NCI-H460 (cell line): ENCODE measurements around the gene ZFHX2. TPM values are rescaled to one million over a fixed set of nuclear protein-coding genes. Genes with fewer than 3 reads are reported as not detected.

Experiments used
- DNase-seq: peaks from one replicate; pipeline ENCODE4 v3.0.0-alpha.2; 2016; ENCODE audit warnings: low read depth; ENCODE audit errors: extremely low read depth
- total RNA-seq: library from RNA; depleted of rRNA; stranded (reverse); fragments of >200 nt; shearing (Covaris generic); gene quantifications from 2 replicates; pipeline ENCODE4 v1.2.3, GENCODE V29; 2014

Gene ZFHX2
- total RNA-seq, 1 experiment from 2014 or later: 0.15 TPM

DNA sequence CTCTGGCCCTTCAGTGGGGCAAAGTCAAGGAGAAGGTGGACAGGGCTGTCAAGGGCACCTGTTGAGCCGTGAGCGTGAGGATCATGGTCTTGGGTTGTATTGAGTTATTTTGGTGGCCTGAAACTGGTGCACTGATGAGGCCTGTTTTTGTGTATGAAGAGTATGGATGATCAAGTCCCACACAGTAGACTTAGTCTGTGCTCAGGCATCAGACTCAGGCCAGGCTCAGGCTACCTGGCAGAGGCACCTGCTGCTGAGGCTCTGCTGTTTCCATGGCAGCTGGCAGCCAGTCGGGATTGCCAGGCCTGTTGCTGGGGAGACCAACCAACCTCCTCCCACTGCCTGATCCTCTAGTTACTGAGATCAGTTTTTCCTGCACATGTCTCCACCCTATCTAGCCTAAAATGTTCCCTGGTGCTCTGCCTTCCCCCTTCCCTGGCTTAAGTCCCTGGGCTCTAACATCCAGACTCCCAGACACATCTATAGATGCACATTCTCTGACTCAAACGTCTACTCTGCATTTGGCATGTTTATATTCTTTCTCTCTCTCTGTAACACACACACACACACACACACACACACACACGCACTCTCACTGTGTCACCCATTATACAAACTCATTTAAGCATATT is 21.9 kb upstream of the ZFHX2 start:
- DNase-seq: no peak

DNA sequence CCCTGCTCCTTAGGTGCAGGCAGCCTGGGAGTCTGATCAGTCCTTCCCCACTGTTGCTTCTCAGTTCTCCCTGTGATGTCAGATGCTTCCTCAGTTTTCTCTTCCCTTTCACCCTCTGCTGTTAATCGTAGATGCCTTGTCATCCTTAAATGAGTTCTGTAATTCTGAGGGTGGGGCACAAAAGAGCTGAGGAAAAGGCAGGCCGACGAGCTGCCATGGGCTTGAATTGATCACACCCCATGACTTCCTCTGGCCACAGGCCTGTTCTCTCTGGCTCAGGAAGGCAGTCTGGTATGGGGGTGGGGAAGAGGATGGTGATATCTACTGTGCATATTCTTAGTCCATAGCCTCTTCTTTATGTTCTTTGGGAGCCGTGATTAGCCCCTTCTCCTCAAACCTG is 21.3 kb upstream of the ZFHX2 start:
- no peak for DNase-seq

- DNase-seq: no peak
These were observed 20.9 kb upstream of the ZFHX2 start for GRCh38 chr14:23572524-23572828.

GRCh38 chr14:23571701-23572523 is 20.3 kb upstream of the ZFHX2 start:
- DNase-seq: no peak

DNA sequence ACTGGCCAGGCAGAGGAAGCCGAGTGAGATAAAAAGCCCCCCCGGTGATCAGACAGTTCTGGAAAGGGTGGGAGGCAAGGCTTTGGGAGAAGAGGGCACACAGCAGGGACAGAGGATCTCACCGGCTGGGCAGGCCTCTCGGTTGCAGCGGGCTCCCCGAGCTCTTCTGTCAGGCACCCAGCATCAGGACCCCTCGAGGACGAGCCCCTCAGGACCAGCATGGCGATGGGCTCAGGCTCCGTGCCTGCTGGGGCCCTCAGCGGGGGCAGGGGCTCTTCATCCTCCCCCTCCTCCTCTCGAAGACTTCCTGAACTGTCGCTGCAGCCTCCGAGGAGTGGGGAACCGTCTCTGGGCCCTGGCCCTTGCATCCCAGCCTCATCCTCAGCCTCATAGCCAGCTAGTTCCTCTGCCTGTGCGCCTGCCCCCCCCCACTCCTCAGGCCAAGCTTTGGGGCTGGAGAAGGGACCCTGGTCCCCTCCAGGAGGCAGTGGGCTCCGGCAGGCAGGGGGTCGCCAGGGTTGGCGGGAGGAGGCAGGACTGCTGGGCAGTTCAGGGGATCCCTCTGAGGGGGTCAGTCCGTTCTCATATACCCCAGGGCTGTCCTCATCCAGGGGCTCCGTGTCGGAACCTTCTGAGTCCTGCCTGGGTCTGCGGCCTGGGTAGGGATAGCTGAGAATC is 19.4 kb upstream of the ZFHX2 start:
- no peak for DNase-seq

DNA sequence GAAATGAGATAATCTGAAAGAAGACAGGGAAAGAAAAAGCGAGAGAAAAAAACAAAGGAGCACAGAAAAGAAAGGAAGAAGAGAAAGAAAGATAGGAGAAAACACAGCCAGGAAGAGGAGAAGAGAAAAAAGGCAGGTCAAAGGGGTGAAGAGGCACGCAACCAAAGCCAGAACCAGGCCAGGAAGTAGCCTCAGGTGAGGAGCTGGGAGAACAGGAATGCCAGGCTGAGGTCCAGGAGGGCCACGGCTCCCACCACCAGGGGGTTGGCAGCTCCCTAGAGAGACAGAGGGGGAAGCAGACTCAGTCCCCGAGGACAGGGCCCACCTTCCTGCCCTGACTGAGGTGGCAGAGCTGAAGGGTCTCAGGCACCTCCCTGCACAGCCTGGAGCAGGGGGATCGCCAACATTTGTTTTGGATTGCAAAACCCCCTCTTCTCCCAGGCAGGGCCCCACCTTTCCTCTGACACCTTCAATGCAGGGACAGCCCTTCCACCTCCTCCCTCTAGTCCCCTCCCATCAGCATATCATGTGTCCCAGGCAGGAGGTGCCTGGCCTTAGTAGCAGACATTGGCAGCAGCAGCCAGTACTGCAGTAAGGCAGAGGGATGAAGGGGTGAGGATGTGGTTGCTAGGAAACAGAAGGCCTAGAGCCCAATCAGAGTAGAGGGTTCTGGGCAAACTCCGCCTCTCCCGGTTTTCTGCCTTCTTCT is 18.0 kb upstream of the ZFHX2 start:
- DNase-seq: no peak

DNA sequence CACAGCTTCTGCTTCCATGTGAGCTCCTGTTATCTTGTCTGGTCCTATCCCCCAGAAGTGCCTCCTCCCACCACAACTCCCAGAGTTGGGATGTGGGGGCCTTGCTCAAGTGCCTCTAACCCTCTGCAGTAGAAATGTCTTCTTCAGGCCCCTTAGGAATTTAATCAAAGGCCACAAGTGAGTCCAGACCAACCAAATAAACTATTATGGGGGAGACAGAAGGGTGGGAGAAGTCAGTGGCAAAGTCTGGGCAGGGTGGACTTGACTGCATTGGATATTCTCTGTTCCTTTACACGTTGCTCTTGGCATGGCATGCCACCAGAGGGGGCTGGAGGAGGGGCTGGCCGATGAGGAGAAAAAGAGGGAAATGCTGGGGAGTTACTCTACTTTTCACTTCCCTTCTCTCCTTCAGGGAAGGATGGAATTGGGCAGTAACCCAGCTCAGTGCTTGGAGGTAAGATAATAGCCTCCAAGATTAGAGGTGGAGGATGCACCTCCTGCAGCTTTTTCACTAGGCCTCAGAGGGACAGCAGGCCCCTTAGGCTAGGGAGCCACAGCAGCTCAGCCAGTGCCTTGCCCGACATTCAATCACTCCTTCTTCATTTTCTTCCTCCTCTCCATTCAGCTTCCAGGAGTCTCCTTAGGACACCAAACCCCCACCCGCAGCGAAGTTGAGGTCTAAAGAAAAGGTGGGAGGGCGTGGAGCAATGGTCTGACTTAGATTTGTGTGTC is 17.2 kb upstream of the ZFHX2 start:
- no peak for DNase-seq

- no peak for DNase-seq
These were observed 16.5 kb upstream of the ZFHX2 start for GRCh38 chr14:23568021-23568599.

- DNase-seq: peak; percentile 82
These were observed 15.8 kb upstream of the ZFHX2 start, which contains the start of gene AP1G2 for GRCh38 chr14:23567186-23568020. TSS of gene AP1G2 (minus strand) at chr14:23567791. CDS start at chr14:23567314, 477 bp downstream.

- no peak for DNase-seq
These were observed 15.2 kb upstream of the ZFHX2 start for GRCh38 chr14:23566778-23567185.

DNA sequence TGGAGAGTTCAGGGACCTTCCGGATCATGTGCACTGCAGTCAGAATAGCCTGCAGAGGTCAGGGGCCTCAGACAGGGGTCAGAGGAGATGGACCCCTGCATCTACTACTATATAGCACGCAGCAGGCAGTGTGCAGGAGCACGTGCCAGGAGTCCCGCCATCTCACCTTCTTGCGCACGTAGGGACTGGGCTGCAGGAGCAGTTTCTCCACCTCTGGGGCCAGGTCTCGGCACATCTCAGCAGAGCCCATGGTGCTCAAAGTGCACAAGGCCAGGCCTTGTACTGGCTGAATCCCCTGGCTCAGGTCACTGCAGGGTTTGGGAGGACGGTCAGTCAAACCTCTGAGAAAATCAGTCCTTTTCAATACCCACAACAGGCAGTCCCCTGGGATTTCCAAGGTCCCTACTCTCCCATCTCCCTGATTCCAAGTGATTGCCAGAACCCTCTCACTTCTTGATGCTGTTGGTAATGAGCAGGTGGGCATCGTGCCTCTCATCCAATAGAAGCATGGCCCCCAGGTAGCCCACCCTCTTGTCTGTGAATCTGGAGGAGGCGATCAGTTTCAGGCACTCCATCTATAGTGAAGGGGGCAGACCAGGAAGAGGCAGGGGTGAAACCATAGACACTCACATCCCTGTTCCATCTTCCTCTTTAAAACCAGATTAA is 14.7 kb upstream of the ZFHX2 start:
- no peak for DNase-seq

DNA sequence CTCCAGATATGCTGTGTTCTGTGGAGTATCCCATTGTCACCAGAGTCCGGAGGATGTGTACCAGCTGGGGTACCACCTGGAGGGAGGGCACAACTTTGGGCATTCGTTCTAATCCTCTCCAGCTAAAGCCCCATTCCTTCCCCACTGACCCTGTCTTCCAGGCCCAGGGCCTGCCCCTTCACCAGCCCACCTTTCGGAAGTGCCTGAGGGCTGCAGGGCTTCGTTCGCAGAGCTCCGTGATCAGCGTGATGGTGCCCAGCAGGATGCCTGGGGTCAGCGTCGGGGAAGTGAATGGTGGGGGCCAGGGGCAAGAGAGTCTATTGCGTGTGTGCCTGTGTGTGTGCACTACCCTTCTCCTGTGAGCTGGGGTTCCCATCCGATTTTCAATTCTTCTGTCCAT is 14.1 kb upstream of the ZFHX2 start:
- DNase-seq: no peak

- DNase-seq: no peak
These were observed 13.3 kb upstream of the ZFHX2 start for GRCh38 chr14:23564876-23565275.

GRCh38 chr14:23564181-23564812 is 12.7 kb upstream of the ZFHX2 start:
- no peak for DNase-seq

DNA sequence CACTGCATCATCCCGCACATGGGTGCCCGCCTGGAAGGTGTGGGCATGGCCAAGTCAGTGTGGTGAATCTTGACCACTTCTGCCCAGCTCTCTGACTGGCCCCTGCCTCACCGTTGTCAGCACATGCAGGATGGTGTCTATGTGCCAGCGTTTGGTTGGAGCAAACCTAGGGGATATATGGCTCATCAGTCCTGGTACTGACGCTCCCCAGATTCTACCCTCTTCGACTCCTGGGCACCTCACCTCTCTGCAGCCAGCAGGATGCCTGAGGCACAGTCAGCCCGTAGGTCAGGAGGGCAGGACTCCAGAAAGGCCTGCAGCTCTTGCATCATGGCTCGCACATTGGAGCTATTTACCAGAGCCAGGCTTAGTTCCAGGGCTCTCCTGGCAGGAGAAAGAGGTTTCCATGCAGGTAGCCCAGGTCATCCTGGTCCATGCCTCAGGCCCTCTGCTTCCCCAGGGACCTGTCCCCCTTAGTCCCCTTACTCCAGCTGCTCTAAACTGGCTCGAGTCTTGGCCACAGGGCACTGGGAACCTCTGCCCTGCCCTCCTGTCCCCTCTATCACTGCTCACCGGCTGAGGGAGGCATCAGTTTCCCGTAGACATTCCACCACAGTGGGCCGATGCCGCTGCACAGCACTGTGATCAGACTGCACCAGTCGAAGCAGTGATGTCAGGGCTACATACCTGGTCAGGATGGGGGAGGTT is 12.1 kb upstream of the ZFHX2 start:
- DNase-seq: no peak

GRCh38 chr14:23562822-23563472 is 11.4 kb upstream of the ZFHX2 start:
- DNase-seq: no peak
